Measurements from ENCODE around the gene UBR4.
A peak's percentile ranks its signal among the peaks of the same experiment; 100 is the strongest.

The UBR4 gene

DNA sequence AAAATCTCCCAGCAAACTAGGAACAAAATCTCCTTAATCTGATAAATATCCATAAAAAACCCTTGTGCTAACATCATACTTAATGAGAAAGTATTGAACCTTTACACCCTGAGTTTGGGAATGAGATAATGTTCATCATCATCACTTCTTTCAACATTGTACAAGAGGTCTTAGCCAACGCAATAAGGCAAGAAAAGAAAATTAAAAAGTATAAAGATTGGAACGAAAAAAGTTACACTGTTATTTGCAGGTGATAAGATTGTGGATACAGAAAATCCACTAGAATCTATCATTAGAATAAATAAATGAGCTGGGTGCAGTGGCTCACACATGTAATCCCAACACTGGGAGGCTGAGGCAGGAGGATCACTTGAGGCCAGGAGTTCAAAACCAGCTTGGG lies 76.7 kb downstream of the UBR4 start:
- Histone ChIP-seq H3K4me3 (ENCODE audit: low read depth in 1 of 2, low read length in 2 of 2) (no peak overlapping the region), H3K4me2 (ENCODE audit: insufficient read depth, low read length) (no peak overlapping the region), H3K9me3 (ENCODE audit: insufficient read depth, low read length, severe bottlenecking) (peaks cover 8% of the 10 kb centered on the region), H3K27ac (ENCODE audit: low read length) (no peak overlapping the region), H3K4me1 (ENCODE audit: insufficient read depth, low read length) (no peaks in the 10 kb centered on the region), H4K20me1 (ENCODE audit: insufficient read depth, low read length) (no peaks in the 10 kb centered on the region), H3K36me3 (ENCODE audit: insufficient read depth, low read length) (peaks cover 90% of the 10 kb centered on the region), H3K79me2 (ENCODE audit: insufficient read depth, low read length) (no peaks in the 10 kb centered on the region), H3K27me3 (ENCODE audit: insufficient read depth, low read length, poor library complexity) (no peaks in the 10 kb centered on the region), H3K9ac (ENCODE audit: low read depth, low read length) (no peak overlapping the region), H2AFZ (ENCODE audit: low read depth, low read length) (no peak overlapping the region)
- no peak for TF ChIP-seq EZH2 (IDR thresholded peaks at IDR 0.05; ENCODE audit: borderline replicate concordance, low read depth, low read length, severe bottlenecking)
- DNase-seq = no peak
- no peak for ATAC-seq (ENCODE audit: insufficient read depth, low read depth)

GRCh38 chr1:19130468-19130867 lies 79.6 kb downstream of the UBR4 start:
- ATAC-seq (ENCODE audit: insufficient read depth, low read depth) = no peak
- H3K27ac ChIP-seq (ENCODE audit: low read length) = no peak overlapping the region
- H3K79me2 ChIP-seq (ENCODE audit: insufficient read depth, low read length) = no peaks in the 10 kb centered on the region
- no peak overlapping the region for H3K4me2 ChIP-seq (ENCODE audit: insufficient read depth, low read length)
- H4K20me1 ChIP-seq (ENCODE audit: insufficient read depth, low read length) = no peaks in the 10 kb centered on the region
- TF ChIP-seq CTCF (IDR thresholded peaks at IDR 0.05; ENCODE audit: borderline replicate concordance, extremely low read depth, low read length, poor library complexity, severe bottlenecking) = no peak
- no peak for TF ChIP-seq EZH2 (IDR thresholded peaks at IDR 0.05; ENCODE audit: borderline replicate concordance, low read depth, low read length, severe bottlenecking)
- H3K9ac ChIP-seq (ENCODE audit: low read depth, low read length) = no peak overlapping the region
- H2AFZ ChIP-seq (ENCODE audit: low read depth, low read length) = no peak overlapping the region
- peaks cover 25% of the 10 kb centered on the region for H3K4me1 ChIP-seq (ENCODE audit: insufficient read depth, low read length)
- peaks cover 5% of the 10 kb centered on the region for H3K9me3 ChIP-seq (ENCODE audit: insufficient read depth, low read length, severe bottlenecking)
- no peaks in the 10 kb centered on the region for H3K27me3 ChIP-seq (ENCODE audit: insufficient read depth, low read length, poor library complexity)
- no peak for DNase-seq
- no peak overlapping the region for H3K4me3 ChIP-seq (ENCODE audit: low read depth in 1 of 2, low read length in 2 of 2)
- peaks cover 90% of the 10 kb centered on the region for H3K36me3 ChIP-seq (ENCODE audit: insufficient read depth, low read length)

DNA sequence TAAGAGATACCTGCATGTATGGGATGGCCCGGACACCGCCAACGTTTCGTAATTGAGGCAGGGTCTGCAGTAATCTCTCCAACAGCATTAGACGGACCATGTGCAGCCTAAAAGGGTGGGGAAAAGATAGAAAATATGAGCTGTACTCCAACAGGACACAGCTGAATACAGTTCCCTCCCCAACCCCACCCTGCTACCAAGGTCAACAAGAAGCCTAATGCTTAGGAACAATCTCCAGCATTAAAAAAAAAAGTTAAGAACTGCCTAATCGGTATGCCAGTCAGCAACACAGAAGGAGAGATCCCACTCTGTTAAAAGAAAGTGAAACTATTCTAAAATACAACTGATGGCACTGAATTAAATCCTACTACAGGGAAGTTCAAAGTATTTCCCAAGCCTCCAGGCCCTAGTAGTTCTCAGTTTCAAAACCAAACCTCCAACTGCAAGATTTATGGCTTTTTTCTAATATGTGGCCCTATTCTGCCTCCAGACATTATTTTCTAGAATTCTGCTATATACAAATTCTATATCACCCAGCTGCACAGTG lies 81.0 kb downstream of the UBR4 start:
- no peaks in the 10 kb centered on the region for H3K27me3 ChIP-seq (ENCODE audit: insufficient read depth, low read length, poor library complexity)
- H3K27ac ChIP-seq (ENCODE audit: low read length) = no peak overlapping the region
- peaks cover 83% of the 10 kb centered on the region for H3K36me3 ChIP-seq (ENCODE audit: insufficient read depth, low read length)
- ATAC-seq (ENCODE audit: insufficient read depth, low read depth) = no peak
- no peak overlapping the region for H2AFZ ChIP-seq (ENCODE audit: low read depth, low read length)
- H3K4me3 ChIP-seq (ENCODE audit: low read depth in 1 of 2, low read length in 2 of 2) = no peak overlapping the region
- DNase-seq = no peak
- no peak overlapping the region for H3K9ac ChIP-seq (ENCODE audit: low read depth, low read length)
- H4K20me1 ChIP-seq (ENCODE audit: insufficient read depth, low read length) = no peaks in the 10 kb centered on the region
- H3K79me2 ChIP-seq (ENCODE audit: insufficient read depth, low read length) = no peaks in the 10 kb centered on the region
- TF ChIP-seq EZH2 (IDR thresholded peaks at IDR 0.05; ENCODE audit: borderline replicate concordance, low read depth, low read length, severe bottlenecking) = no peak
- no peak for TF ChIP-seq CTCF (IDR thresholded peaks at IDR 0.05; ENCODE audit: borderline replicate concordance, extremely low read depth, low read length, poor library complexity, severe bottlenecking)
- H3K9me3 ChIP-seq (ENCODE audit: insufficient read depth, low read length, severe bottlenecking) = peaks cover 4% of the 10 kb centered on the region
- H3K4me1 ChIP-seq (ENCODE audit: insufficient read depth, low read length) = peaks cover 39% of the 10 kb centered on the region
- H3K4me2 ChIP-seq (ENCODE audit: insufficient read depth, low read length) = no peak overlapping the region

- H2AFZ ChIP-seq (ENCODE audit: low read depth, low read length) = no peak overlapping the region
- peak overlapping the region; percentile 90 for H3K27ac ChIP-seq (ENCODE audit: low read length)
- no peaks in the 10 kb centered on the region for H3K27me3 ChIP-seq (ENCODE audit: insufficient read depth, low read length, poor library complexity)
- H4K20me1 ChIP-seq (ENCODE audit: insufficient read depth, low read length) = peaks cover 9% of the 10 kb centered on the region; the same call in 1 of the 2 replicates
- peak overlapping the region; percentile 41 for H3K4me2 ChIP-seq (ENCODE audit: insufficient read depth, low read length)
- ATAC-seq (ENCODE audit: insufficient read depth, low read depth) (peak; percentile 79), DNase-seq (peak; percentile 68)
- H3K4me3 ChIP-seq (ENCODE audit: low read depth in 1 of 2, low read length in 2 of 2) = no peak overlapping the region
- H3K4me1 ChIP-seq (ENCODE audit: insufficient read depth, low read length) = peaks cover 55% of the 10 kb centered on the region
- TF ChIP-seq EZH2 (IDR thresholded peaks at IDR 0.05; ENCODE audit: borderline replicate concordance, low read depth, low read length, severe bottlenecking) = no peak
- TF ChIP-seq CTCF (IDR thresholded peaks at IDR 0.05; ENCODE audit: borderline replicate concordance, extremely low read depth, low read length, poor library complexity, severe bottlenecking) = no peak
- H3K9me3 ChIP-seq (ENCODE audit: insufficient read depth, low read length, severe bottlenecking) = no peaks in the 10 kb centered on the region
- H3K36me3 ChIP-seq (ENCODE audit: insufficient read depth, low read length) = peaks cover 90% of the 10 kb centered on the region
- H3K9ac ChIP-seq (ENCODE audit: low read depth, low read length) = peak overlapping the region; percentile 41
- H3K79me2 ChIP-seq (ENCODE audit: insufficient read depth, low read length) = no peaks in the 10 kb centered on the region
These were observed 85.8 kb downstream of the UBR4 start for GRCh38 chr1:19124273-19124672.
